ENCODE results near the gene KRT78.
"Not testable (repeated sequence)": the region's sequence is repeated elsewhere in the genome, so short reads cannot be mapped to it uniquely, and the experiment has no call there.

Gene KRT78

DNA sequence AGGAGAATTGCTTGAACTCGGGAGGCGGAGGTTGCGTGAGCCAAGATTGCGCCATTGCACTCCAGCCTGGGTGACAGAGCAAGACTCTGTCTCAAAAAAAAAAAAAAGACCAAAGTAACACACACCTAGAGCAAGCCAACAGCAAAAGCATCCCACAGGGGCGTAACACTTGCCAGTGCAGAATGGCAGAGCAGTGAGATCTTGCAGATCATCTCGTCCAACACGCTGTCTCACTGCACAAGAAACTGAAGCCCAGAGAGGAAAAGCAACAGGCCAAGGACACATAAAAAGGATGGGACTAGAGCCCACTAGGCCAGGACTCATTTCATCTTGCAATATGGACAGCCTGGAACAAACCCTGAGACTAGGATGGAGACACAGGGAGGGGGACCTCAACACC lies 12.7 kb upstream of the KRT78 start:
- in situ Hi-C loops (cut with MboI; ENCODE audit: low sequenced_read_pairs, unreplicated experiment): no loop called here
- no peak for DNase-seq (ENCODE audit: low spot score)
- TF ChIP-seq, protein P1, sequence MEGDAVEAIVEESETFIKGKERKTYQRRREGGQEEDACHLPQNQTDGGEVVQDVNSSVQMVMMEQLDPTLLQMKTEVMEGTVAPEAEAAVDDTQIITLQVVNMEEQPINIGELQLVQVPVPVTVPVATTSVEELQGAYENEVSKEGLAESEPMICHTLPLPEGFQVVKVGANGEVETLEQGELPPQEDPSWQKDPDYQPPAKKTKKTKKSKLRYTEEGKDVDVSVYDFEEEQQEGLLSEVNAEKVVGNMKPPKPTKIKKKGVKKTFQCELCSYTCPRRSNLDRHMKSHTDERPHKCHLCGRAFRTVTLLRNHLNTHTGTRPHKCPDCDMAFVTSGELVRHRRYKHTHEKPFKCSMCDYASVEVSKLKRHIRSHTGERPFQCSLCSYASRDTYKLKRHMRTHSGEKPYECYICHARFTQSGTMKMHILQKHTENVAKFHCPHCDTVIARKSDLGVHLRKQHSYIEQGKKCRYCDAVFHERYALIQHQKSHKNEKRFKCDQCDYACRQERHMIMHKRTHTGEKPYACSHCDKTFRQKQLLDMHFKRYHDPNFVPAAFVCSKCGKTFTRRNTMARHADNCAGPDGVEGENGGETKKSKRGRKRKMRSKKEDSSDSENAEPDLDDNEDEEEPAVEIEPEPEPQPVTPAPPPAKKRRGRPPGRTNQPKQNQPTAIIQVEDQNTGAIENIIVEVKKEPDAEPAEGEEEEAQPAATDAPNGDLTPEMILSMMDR (IDR thresholded peaks at IDR 0.05; ENCODE audit: borderline replicate concordance, control extremely low read depth, extremely low read depth, insufficient read depth, missing control alignments): no peak

DNA sequence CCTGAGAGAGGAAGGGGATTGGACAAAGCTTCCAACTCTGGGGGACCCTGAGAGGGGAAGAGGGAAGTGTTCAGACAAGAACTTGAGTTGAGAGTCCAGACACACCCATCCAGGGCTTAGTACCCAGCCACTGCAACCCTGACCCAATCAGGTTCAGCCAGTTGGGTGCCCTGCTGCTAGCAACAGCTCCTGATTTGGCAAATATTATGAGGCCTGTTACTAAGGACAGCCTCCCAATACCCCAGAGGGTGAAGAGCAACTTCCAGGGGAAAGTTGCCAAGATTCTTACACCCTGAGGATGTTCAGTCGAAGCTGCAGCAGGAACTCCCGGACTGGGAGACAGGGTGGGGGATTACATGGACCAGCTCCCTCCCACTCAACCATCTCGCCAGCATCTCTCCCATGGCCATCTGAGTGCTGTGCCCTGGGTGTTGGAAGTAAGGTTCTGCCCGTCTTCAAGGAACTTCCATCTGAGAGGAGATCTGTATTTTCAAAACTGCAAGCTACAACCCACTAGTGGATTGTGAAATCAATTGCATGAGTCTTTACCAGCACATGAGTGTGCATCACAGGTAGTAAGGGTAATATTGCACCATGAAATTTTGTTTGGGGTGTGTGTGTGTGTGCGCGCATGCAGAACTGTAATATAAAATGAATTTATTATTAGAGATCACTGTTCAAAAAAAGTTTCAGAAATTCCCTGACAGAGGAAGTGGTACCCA lies 11.5 kb upstream of the KRT78 start:
- DNase-seq (ENCODE audit: low spot score): no peak
- in situ Hi-C loops (cut with MboI; ENCODE audit: low sequenced_read_pairs, unreplicated experiment): no loop called here
- TF ChIP-seq, protein P1 (IDR thresholded peaks at IDR 0.05; ENCODE audit: borderline replicate concordance, control extremely low read depth, extremely low read depth, insufficient read depth, missing control alignments): no peak

DNA sequence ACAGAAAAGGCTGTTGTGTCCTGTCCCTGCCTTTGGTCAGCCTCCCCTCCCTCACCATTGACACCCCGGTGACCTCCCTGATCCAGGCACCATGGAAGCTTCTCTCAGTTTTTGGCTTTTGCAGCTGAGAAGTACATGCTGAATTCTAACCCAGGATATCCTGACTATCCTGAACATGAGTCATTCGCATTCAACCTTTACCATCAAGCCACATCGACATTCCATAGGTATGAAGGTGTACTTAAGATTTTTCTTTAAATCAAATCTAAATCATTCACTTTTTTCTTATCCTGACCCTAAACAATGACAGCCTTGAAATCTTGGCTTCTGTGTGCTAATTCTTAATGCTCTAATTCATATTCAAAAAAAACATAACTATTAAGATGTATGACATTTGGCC lies 8.7 kb upstream of the KRT78 start:
- in situ Hi-C loops (cut with MboI; ENCODE audit: low sequenced_read_pairs, unreplicated experiment): no loop called here
- TF ChIP-seq, protein P1 (IDR thresholded peaks at IDR 0.05; ENCODE audit: borderline replicate concordance, control extremely low read depth, extremely low read depth, insufficient read depth, missing control alignments): no peak
- DNase-seq (ENCODE audit: low spot score): no peak

DNA sequence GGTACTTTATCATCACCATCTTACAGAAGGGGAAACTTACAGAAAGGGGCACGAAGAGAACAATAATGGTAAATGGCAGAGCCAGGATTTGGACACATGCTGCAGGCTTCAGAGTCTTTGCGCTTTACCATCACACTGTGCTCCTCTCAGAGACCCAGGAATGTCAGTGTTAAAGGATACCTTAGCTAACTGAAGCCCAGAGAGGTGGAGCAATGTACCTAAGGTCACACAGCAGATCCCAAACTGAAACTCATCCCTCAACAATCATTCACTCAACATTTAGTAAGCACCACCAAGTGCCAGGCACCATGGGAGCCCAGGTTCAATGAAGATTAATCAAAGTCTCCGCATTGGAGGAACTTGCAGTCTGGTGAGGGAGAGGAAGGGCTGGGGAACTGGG lies 8.0 kb upstream of the KRT78 start:
- in situ Hi-C loops (cut with MboI; ENCODE audit: low sequenced_read_pairs, unreplicated experiment): no loop called here
- TF ChIP-seq, protein P1 (IDR thresholded peaks at IDR 0.05; ENCODE audit: borderline replicate concordance, control extremely low read depth, extremely low read depth, insufficient read depth, missing control alignments): no peak
- DNase-seq (ENCODE audit: low spot score): no peak

DNA sequence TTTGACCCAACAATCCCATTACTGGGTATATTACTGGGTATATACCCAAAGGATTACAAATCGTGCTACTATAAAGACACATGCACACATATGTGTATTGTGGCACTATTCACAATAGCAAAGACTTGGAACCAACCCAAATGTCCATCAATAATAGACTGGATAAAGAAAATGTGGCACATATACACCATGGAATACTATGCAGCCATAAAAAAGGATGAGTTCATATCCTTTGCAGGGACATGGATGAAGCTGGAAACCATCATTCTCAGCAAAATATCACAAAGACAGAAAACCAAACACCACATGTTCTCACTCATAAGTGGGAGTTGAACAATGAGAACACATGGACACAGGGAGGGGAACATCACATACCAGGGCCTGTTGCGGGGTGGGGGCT lies 7.3 kb upstream of the KRT78 start:
- in situ Hi-C loops (cut with MboI; ENCODE audit: low sequenced_read_pairs, unreplicated experiment); DNase-seq (ENCODE audit: low spot score): not testable (repeated sequence)

DNA sequence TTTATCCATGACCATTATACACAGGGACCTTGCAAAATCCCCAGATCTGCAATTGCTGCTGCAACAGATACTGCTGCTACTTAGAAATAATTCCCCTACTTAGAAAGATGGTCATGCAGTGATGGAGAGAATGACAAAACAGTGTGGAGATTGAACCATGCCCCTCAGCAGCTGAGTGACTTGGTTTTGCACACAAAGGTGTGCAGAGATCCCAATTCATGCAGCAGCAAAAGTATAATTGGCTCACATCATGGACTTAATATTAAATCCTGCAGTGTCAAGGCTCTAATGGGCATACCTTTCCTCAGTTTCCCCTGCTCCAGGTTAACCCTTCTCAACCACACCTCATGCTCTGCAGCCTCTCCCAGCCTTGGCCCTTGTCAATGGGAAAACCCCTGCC lies 3.0 kb upstream of the KRT78 start:
- no peak for DNase-seq (ENCODE audit: low spot score)
- TF ChIP-seq, protein P1 (IDR thresholded peaks at IDR 0.05; ENCODE audit: borderline replicate concordance, control extremely low read depth, extremely low read depth, insufficient read depth, missing control alignments): no peak
- in situ Hi-C loops (cut with MboI; ENCODE audit: low sequenced_read_pairs, unreplicated experiment): no loop called here

DNA sequence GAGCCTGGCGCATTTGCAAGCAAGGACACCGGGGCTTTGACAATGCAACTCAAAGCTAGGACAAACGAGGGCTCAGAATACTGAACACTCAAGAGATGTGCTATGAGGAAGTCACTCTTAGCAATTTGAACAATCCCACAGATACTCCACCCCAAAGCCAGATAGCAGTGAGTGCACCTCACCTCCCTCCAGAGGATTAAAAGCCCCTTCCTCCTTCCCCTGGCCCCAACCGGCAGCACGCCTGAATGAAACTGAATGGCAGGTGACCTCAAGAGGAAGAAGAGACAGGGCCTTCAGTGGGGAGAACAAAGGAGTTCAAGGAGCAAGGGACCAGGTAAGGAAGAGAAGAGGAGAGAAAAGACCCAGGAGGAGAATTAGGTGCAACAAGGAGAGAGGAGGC lies 1.9 kb upstream of the KRT78 start:
- in situ Hi-C loops (cut with MboI; ENCODE audit: low sequenced_read_pairs, unreplicated experiment): no loop called here
- TF ChIP-seq, protein P1 (IDR thresholded peaks at IDR 0.05; ENCODE audit: borderline replicate concordance, control extremely low read depth, extremely low read depth, insufficient read depth, missing control alignments): no peak
- DNase-seq (ENCODE audit: low spot score): no peak

Data from GM13976 (cell line).